ENCODE results near the gene WNT16. TPM values are rescaled to one million over a fixed set of nuclear protein-coding genes. Genes with fewer than 3 reads are reported as not detected.

Gene WNT16
- total RNA-seq, 1 donor from 2014 or later, result not detected

GRCh38 chr7:121342631-121343030, 13.8 kb downstream of the WNT16 start:
- DNase-seq (ENCODE audit: low spot score in 2 of 2), result no peak
- Histone ChIP-seq H3K9me3 (no peaks in the 10 kb centered on the region), H3K4me3 (no peak overlapping the region), H3K4me1 (no peaks in the 10 kb centered on the region), H3K27ac (no peak overlapping the region), H3K27me3 (no peaks in the 10 kb centered on the region), H3K36me3 (no peaks in the 10 kb centered on the region)
- TF ChIP-seq, protein P1, sequence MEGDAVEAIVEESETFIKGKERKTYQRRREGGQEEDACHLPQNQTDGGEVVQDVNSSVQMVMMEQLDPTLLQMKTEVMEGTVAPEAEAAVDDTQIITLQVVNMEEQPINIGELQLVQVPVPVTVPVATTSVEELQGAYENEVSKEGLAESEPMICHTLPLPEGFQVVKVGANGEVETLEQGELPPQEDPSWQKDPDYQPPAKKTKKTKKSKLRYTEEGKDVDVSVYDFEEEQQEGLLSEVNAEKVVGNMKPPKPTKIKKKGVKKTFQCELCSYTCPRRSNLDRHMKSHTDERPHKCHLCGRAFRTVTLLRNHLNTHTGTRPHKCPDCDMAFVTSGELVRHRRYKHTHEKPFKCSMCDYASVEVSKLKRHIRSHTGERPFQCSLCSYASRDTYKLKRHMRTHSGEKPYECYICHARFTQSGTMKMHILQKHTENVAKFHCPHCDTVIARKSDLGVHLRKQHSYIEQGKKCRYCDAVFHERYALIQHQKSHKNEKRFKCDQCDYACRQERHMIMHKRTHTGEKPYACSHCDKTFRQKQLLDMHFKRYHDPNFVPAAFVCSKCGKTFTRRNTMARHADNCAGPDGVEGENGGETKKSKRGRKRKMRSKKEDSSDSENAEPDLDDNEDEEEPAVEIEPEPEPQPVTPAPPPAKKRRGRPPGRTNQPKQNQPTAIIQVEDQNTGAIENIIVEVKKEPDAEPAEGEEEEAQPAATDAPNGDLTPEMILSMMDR (IDR thresholded peaks at IDR 0.05), result no peak
- intact Hi-C loops (cut with DNase I), result no loop called here

DNA sequence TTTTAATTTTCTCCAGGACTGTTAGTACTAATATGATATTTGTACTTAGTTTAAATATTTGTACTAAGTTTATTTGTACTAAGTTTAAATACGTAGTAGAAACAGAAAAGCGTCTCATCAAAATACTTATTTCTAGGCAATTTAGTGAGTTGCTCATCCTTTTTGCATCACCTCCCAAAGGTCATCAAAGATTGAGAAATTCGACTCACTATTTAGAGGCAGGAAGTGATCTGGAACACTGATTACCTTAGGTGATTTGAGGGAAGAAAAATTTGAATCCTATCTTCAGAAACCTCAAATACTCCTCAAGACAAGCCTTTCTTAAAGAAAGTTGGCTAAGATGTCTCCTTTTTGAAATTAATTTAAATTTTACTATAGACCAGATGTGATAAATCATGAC, 14.5 kb downstream of the WNT16 start:
- Histone ChIP-seq H3K9me3 (no peaks in the 10 kb centered on the region), H3K4me1 (no peaks in the 10 kb centered on the region), H3K36me3 (no peaks in the 10 kb centered on the region), H3K27me3 (no peaks in the 10 kb centered on the region), H3K27ac (no peak overlapping the region), H3K4me3 (no peak overlapping the region)
- TF ChIP-seq, protein P1 (IDR thresholded peaks at IDR 0.05), result no peak
- intact Hi-C loops (cut with DNase I), result no loop called here
- DNase-seq (ENCODE audit: low spot score in 2 of 2), result no peak

GRCh38 chr7:121344093-121344492, 15.3 kb downstream of the WNT16 start:
- no peaks in the 10 kb centered on the region for H3K36me3 ChIP-seq
- no peaks in the 10 kb centered on the region for H3K27me3 ChIP-seq
- no peaks in the 10 kb centered on the region for H3K4me1 ChIP-seq
- no peak overlapping the region for H3K4me3 ChIP-seq
- TF ChIP-seq, protein P1 (IDR thresholded peaks at IDR 0.05), result no peak
- no peak overlapping the region for H3K27ac ChIP-seq
- DNase-seq (ENCODE audit: low spot score in 2 of 2), result no peak
- H3K9me3 ChIP-seq, result no peaks in the 10 kb centered on the region
- intact Hi-C loops (cut with DNase I), result no loop called here

- Histone ChIP-seq H3K9me3 (no peaks in the 10 kb centered on the region), H3K36me3 (no peaks in the 10 kb centered on the region), H3K4me3 (no peak overlapping the region), H3K27me3 (no peaks in the 10 kb centered on the region), H3K27ac (no peak overlapping the region), H3K4me1 (no peaks in the 10 kb centered on the region)
- TF ChIP-seq, protein P1 (IDR thresholded peaks at IDR 0.05), result no peak
- DNase-seq (ENCODE audit: low spot score in 2 of 2), result no peak
- intact Hi-C loops (cut with DNase I), result no loop called here
Observed at GRCh38 chr7:121344497-121344896, 15.7 kb downstream of the WNT16 start.

DNA sequence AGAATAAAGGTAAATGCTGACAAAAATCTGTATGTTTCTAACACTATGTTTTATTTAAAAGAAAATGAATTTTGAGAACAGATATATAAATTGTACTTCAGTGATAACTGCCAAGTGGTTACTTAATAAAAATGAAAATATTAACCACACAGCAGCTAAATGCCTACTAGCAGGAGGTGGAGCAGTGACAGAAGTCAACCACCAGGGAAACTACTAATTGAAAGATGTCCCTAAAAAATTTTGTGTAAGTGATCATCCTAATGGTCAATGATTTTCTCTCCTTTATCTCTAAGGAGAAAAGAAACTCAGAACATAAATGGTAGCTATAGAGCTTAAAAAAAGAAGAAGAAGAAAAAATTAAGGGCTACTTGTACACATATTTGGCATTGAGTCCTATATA, 22.9 kb downstream of the WNT16 start:
- Histone ChIP-seq H3K4me1 (no peaks in the 10 kb centered on the region), H3K27me3 (no peaks in the 10 kb centered on the region), H3K9me3 (no peaks in the 10 kb centered on the region), H3K27ac (no peak overlapping the region), H3K4me3 (no peak overlapping the region), H3K36me3 (peaks cover 4 to 14% of the 10 kb centered on the region in 2 donors)
- intact Hi-C loops (cut with DNase I), result no loop called here
- DNase-seq (ENCODE audit: low spot score in 2 of 2), result no peak
- TF ChIP-seq, protein P1 (IDR thresholded peaks at IDR 0.05), result no peak

- intact Hi-C loops (cut with DNase I), result no loop called here
- Histone ChIP-seq H3K27me3 (no peaks in the 10 kb centered on the region), H3K4me1 (no peaks in the 10 kb centered on the region), H3K4me3 (no peak overlapping the region), H3K9me3 (no peaks in the 10 kb centered on the region), H3K27ac (no peak overlapping the region), H3K36me3 (peaks cover 4 to 18% of the 10 kb centered on the region in 2 donors)
- TF ChIP-seq, protein P1 (IDR thresholded peaks at IDR 0.05), result no peak
- DNase-seq (ENCODE audit: low spot score in 2 of 2), result no peak
Observed at GRCh38 chr7:121352323-121352722, 23.5 kb downstream of the WNT16 start.

All from ascending aorta (tissue), 2 donors.